CD14-positive monocyte (primary cell): ENCODE results near the gene KRT85. TPM values are rescaled to one million over a fixed set of nuclear protein-coding genes. Genes with fewer than 3 reads are reported as not detected.

ENCODE experiments used
- DNase-seq, 3 donors: peaks; one replicate each; pipeline ENCODE4 v3.0.0-alpha.2; 2011 to 2022
- H2AFZ ChIP-seq: 2 replicates; pipeline ENCODE4 v1.6.0; 2012; ENCODE audit warnings: mild to moderate bottlenecking, low read depth, low read length, inconsistent platforms; ENCODE audit not compliant: insufficient read depth, poor library complexity, severe bottlenecking
- H3K27ac ChIP-seq, 2 donors: 1 replicate in 1 of 2; 2 replicates in 1 of 2; pipeline ENCODE4 v1.5.1; 2012 to 2013; ENCODE audit warnings: low read length in 2 of 2, control low read depth in 1 of 2, inconsistent platforms in 1 of 2, low read depth in 1 of 2, mild to moderate bottlenecking in 1 of 2
- H3K27me3 ChIP-seq, 2 donors: one replicate each; pipeline versions ENCODE4 v1.6.0 to v1.6.1; 2011 to 2013; ENCODE audit warnings: low read length in 2 of 2; ENCODE audit not compliant: control insufficient read depth in 2 of 2, insufficient read depth in 2 of 2
- H3K36me3 ChIP-seq, 2 donors: replicated peaks in 1 of 2; 1 replicate in 1 of 2; 2 replicates in 1 of 2; pipeline versions ENCODE4 v1.5.1 to v1.6.1; 2012 to 2013; ENCODE audit warnings: low read length in 2 of 2, control low read depth in 1 of 2, inconsistent platforms in 1 of 2, mild to moderate bottlenecking in 1 of 2; ENCODE audit not compliant: insufficient read depth in 2 of 2, control insufficient read depth in 1 of 2
- H3K4me1 ChIP-seq, 2 donors: 1 replicate in 1 of 2; 2 replicates in 1 of 2; pipeline versions ENCODE4 v1.5.1 to v1.6.1; 2012 to 2013; ENCODE audit warnings: low read length in 2 of 2, control low read depth in 1 of 2, inconsistent platforms in 1 of 2, mild to moderate bottlenecking in 1 of 2, moderate library complexity in 1 of 2; ENCODE audit not compliant: insufficient read depth in 2 of 2, control insufficient read depth in 1 of 2
- H3K4me2 ChIP-seq: replicated peaks from 2 replicates; pipeline ENCODE3; 2012; ENCODE audit warnings: low read length, moderate library complexity, mild to moderate bottlenecking; ENCODE audit not compliant: poor library complexity, severe bottlenecking; ENCODE audit errors: extremely low read depth
- H3K4me3 ChIP-seq, 3 experiments: fragments of 200-600 bp in 1 of 3; sonication (generic) in 1 of 3; replicated peaks in 1 of 3; 1 replicate in 2 of 3; 2 replicates in 1 of 3; pipeline ENCODE4 v1.5.1; 2011 to 2013; ENCODE audit warnings: low read length in 3 of 3, mild to moderate bottlenecking in 3 of 3, control low read depth in 2 of 3, low read depth in 2 of 3, inconsistent platforms in 1 of 3, moderate library complexity in 1 of 3
- H3K79me2 ChIP-seq: 2 replicates; pipeline ENCODE4 v1.6.0; 2012; ENCODE audit warnings: mild to moderate bottlenecking, control low read depth, inconsistent platforms, low read length, moderate library complexity; ENCODE audit not compliant: insufficient read depth
- H3K9ac ChIP-seq: 2 replicates; pipeline ENCODE4 v1.6.0; 2017; ENCODE audit warnings: low read length, mild to moderate bottlenecking; ENCODE audit not compliant: insufficient read depth, poor library complexity, severe bottlenecking
- H3K9me3 ChIP-seq, 2 donors: replicated peaks in 1 of 2; 1 replicate in 1 of 2; 2 replicates in 1 of 2; pipeline versions ENCODE4 v1.5.1 to v1.6.1; 2012 to 2013; ENCODE audit warnings: low read length in 2 of 2, control low read depth in 1 of 2; ENCODE audit not compliant: control insufficient read depth in 1 of 2, insufficient read depth in 1 of 2
- H4K20me1 ChIP-seq: 2 replicates; pipeline ENCODE4 v1.6.0; 2012; ENCODE audit warnings: mild to moderate bottlenecking, low read length, control low read depth, moderate library complexity; ENCODE audit not compliant: insufficient read depth
- H3K27ac Mint-ChIP-seq, 7 donors: one replicate each; pipeline ENCODE4 v1.8.0; 2020; ENCODE audit warnings: mild to moderate bottlenecking in 7 of 7, mixed read lengths in 7 of 7, moderate library complexity in 6 of 7, inconsistent platforms in 2 of 7
- H3K27me3 Mint-ChIP-seq, 3 donors: one replicate each; pipeline ENCODE4 v1.8.0; 2021 to 2022; ENCODE audit warnings: low read depth in 3 of 3, mild to moderate bottlenecking in 3 of 3, mixed read lengths in 3 of 3, moderate library complexity in 3 of 3, inconsistent platforms in 1 of 3
- H3K36me3 Mint-ChIP-seq, 2 donors: one replicate each; pipeline ENCODE4 v1.8.0; 2020; ENCODE audit warnings: mixed read lengths in 2 of 2, inconsistent platforms in 1 of 2, mild to moderate bottlenecking in 1 of 2
- H3K4me1 Mint-ChIP-seq: one replicate; pipeline ENCODE4 v1.8.0; 2020; ENCODE audit warnings: mild to moderate bottlenecking, mixed read lengths
- H3K4me3 Mint-ChIP-seq, 2 donors: one replicate each; pipeline ENCODE4 v1.8.0; 2020; ENCODE audit warnings: mild to moderate bottlenecking in 2 of 2, mixed read lengths in 2 of 2, moderate library complexity in 1 of 2
- H3K9me3 Mint-ChIP-seq, 7 donors: one replicate each; pipeline ENCODE4 v1.8.0; 2020 to 2022; ENCODE audit warnings: mixed read lengths in 7 of 7, mild to moderate bottlenecking in 6 of 7, moderate library complexity in 6 of 7, inconsistent platforms in 2 of 7
- CTCF ChIP-seq: fragments of 200-600 bp; IDR thresholded peaks from one replicate; pipeline ENCODE4 v1.8.0; 2022; ENCODE audit warnings: antibody characterized with exemption, mild to moderate bottlenecking
- WGBS: methylation state at CpG from one replicate; pipeline ENCODE4 v1.1.5; 2013; ENCODE audit warnings: missing lambda C conversion rate; ENCODE audit not compliant: insufficient coverage; 5-methylcytosine and 5-hydroxymethylcytosine counted together
- intact Hi-C, 2 donors: fragments of 100-400 bp; cut with micrococcal nuclease; formaldehyde crosslinking; loops; one replicate each; pipeline versions ENCODE4 v1.15.0 to v1.15.1; 2023
- polyA plus RNA-seq, 3 donors: library from polyadenylated mRNA; depleted of rRNA in 1 of 3; unstranded in 2 of 3; stranded (reverse) in 1 of 3; fragments of 300-500 nt in 2 of 3; fragments of >200 nt in 1 of 3; fragmentation: Illumina TruSeq in 2 of 3; gene quantifications; 1 replicate in 2 of 3; 2 replicates in 1 of 3; pipeline ENCODE4 v1.2.3, GENCODE V29; 2012 to 2021

KRT85 gene
- polyA plus RNA-seq, 3 donors, result not detected

- H3K27ac ChIP-seq, result no peak within 1 kb of the TSS
- H3K4me1 Mint-ChIP-seq, result no peaks in the 10 kb centered on the region
- H3K27me3 ChIP-seq, result peaks cover 0 to 18% of the 10 kb centered on the region in 2 donors
- H3K4me3 ChIP-seq, result no peak within 1 kb of the TSS
- no peak within 1 kb of the TSS for H3K9ac ChIP-seq
- H3K4me2 ChIP-seq, result no peak within 1 kb of the TSS
- no peak for TF ChIP-seq CTCF
- H3K27me3 Mint-ChIP-seq, result peaks cover 26 to 58% (median 26%) of the 10 kb centered on the region in 3 donors
- no peak for DNase-seq
- 78% methylated on average over 18 of the region's 35 CpGs for WGBS
- no peaks in the 10 kb centered on the region for H3K36me3 Mint-ChIP-seq
- no peaks in the 10 kb centered on the region for H3K9me3 ChIP-seq
- no peaks in the 10 kb centered on the region for H3K79me2 ChIP-seq
- no peak within 1 kb of the TSS for H2AFZ ChIP-seq
- H3K4me1 ChIP-seq, result no peaks in the 10 kb centered on the region
- H3K36me3 ChIP-seq, result no peaks in the 10 kb centered on the region
- peaks cover 0 to 2% (median 0%) of the 10 kb centered on the region in 7 donors for H3K9me3 Mint-ChIP-seq
- no peaks in the 10 kb centered on the region for H4K20me1 ChIP-seq
- intact Hi-C loops, result no loop called here
- H3K27ac Mint-ChIP-seq, result peak within 1 kb of the TSS in 1 of 7 donors; percentile 42
- H3K4me3 Mint-ChIP-seq, result peak within 1 kb of the TSS in 1 of 2 donors; percentile 14
Observed at GRCh38 chr12:52320784-52321400, 46.4 kb downstream of the KRT85 start, which contains the start of gene KRT83. Gene KRT83 (minus strand): TSS chr12:52321398. CDS start chr12:52321335, 63 bp downstream.

GRCh38 chr12:52319097-52319496 is 48.2 kb downstream of the KRT85 start:
- Mint-ChIP-seq H3K27ac (no peak overlapping the region), H3K27me3 (peaks cover 18 to 48% (median 25%) of the 10 kb centered on the region in 3 donors), H3K4me1 (no peaks in the 10 kb centered on the region), H3K9me3 (peaks cover 0 to 2% (median 0%) of the 10 kb centered on the region in 7 donors), H3K36me3 (no peaks in the 10 kb centered on the region), H3K4me3 (no peak overlapping the region)
- Histone ChIP-seq H3K4me3 (no peak overlapping the region), H3K4me2 (no peak overlapping the region), H3K27ac (no peak overlapping the region), H3K9me3 (no peaks in the 10 kb centered on the region), H3K4me1 (no peaks in the 10 kb centered on the region), H4K20me1 (no peaks in the 10 kb centered on the region), H2AFZ (no peak overlapping the region), H3K79me2 (no peaks in the 10 kb centered on the region), H3K9ac (no peak overlapping the region), H3K36me3 (no peaks in the 10 kb centered on the region), H3K27me3 (peaks cover 0 to 12% of the 10 kb centered on the region in 2 donors)
- intact Hi-C loops, result no loop called here
- no peak for DNase-seq
- 72% methylated on average over 10 of the region's 11 CpGs for WGBS
- TF ChIP-seq CTCF, result no peak
